GM13976 (cell line): ENCODE data around the gene ZNF592.
"Not testable (repeated sequence)": the region's sequence is repeated elsewhere in the genome, so short reads cannot be mapped to it uniquely, and the experiment has no call there.

Source experiments
- DNase-seq: peaks from one replicate; pipeline ENCODE4 v3.0.0; 2012; ENCODE audit warnings: low spot score
- in situ Hi-C: fragments of 300-500 bp; cut with MboI; formaldehyde crosslinking; loops from one replicate; pipeline ENCODE4 v1.12.0; 2022; ENCODE audit warnings: low sequenced_read_pairs, mixed read lengths, inconsistent platforms; ENCODE audit not compliant: unreplicated experiment
- TF ChIP-seq, protein P1 (sequence below): IDR thresholded peaks from 2 replicates; pipeline ENCODE4 v1.5.1; 2012; ENCODE audit warnings: borderline replicate concordance, mild to moderate bottlenecking; ENCODE audit not compliant: insufficient read depth; ENCODE audit errors: extremely low read depth, missing control alignments, control extremely low read depth

ZNF592 gene

DNA sequence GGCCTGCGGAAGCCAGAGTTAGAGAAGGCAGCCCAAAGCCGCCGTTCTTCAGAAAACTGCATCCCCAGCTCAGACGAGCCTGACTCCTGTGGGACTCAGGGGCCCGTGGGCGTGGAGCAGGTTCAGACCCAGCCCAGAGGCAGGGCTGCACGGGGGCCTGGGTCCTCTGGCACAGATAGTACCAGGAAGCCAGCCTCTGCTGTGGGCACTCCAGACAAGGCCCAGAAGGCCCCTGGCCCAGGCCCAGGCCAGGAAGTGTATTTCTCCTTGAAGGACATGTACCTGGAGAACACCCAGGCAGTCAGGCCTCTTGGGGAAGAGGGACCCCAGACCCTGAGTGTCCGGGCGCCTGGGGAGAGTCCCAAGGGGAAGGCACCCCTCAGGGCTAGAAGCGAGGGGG is 91.9 kb downstream of the ZNF592 start:
- TF ChIP-seq, protein P1, sequence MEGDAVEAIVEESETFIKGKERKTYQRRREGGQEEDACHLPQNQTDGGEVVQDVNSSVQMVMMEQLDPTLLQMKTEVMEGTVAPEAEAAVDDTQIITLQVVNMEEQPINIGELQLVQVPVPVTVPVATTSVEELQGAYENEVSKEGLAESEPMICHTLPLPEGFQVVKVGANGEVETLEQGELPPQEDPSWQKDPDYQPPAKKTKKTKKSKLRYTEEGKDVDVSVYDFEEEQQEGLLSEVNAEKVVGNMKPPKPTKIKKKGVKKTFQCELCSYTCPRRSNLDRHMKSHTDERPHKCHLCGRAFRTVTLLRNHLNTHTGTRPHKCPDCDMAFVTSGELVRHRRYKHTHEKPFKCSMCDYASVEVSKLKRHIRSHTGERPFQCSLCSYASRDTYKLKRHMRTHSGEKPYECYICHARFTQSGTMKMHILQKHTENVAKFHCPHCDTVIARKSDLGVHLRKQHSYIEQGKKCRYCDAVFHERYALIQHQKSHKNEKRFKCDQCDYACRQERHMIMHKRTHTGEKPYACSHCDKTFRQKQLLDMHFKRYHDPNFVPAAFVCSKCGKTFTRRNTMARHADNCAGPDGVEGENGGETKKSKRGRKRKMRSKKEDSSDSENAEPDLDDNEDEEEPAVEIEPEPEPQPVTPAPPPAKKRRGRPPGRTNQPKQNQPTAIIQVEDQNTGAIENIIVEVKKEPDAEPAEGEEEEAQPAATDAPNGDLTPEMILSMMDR, result no peak
- in situ Hi-C loops, result loop anchor here (25.0 kb wide), 1 partner anchor 97 kb away; no protein-coding TSS in a partner anchor
- no peak for DNase-seq

DNA sequence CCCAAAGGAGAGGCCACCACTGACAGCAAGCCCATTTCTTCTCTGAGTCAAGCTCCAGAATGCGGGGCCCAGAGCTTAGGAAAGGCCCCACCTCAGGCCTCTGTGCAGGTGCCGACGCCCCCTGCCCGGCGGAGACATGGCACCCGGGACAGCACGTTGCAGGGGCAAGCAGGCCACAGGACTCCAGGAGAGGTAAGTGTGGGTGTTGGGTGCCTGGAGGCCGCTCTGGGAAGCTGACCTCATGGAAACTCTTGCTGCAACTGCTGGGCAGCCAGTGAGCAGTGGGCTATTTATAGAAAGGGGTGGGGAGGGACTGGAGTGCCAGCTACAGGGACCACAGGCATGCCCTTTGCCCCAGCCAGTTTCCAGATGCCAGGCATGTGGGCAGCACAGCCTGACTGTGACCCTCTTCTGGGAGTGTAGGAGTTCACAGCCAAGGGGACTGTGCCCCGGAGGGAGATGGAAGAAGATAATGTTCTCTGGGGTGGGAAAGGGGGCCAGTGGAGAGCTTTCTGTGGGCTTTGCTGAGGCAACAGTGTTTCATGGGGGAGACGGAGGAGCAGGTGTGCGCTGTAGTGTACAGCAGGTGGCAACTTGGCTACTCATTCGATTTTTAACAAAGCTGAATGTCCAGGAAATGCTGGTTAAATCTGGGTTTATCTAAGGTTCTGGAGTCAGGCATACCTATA is 92.5 kb downstream of the ZNF592 start:
- DNase-seq, result no peak
- TF ChIP-seq, protein P1, result no peak
- in situ Hi-C loops, result loop anchor here (25.0 kb wide), 1 partner anchor 96 kb away; no protein-coding TSS in a partner anchor

DNA sequence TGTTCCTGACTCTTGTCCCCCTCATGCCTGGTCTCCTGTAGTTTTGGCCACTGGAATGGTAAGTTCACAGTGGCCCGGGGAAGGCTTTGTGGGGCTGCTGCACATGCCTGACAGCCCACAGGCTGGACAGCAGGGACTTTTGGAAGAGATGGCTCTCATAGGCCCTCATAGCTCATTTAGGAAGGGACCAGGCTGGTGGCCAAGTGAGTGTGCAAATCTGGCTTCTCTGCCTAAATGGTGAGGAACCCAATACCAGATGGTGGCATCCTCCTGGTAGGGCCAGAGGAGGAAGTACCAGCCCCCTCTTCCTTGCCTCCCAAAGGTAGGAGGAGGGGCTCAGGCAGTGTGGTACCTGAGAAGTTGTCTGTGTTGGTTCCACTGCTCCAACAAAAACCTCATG is 94.4 kb downstream of the ZNF592 start:
- no peak for DNase-seq
- TF ChIP-seq, protein P1, result no peak
- in situ Hi-C loops, result loop anchor here (25.0 kb wide), 1 partner anchor 95 kb away; no protein-coding TSS in a partner anchor

DNA sequence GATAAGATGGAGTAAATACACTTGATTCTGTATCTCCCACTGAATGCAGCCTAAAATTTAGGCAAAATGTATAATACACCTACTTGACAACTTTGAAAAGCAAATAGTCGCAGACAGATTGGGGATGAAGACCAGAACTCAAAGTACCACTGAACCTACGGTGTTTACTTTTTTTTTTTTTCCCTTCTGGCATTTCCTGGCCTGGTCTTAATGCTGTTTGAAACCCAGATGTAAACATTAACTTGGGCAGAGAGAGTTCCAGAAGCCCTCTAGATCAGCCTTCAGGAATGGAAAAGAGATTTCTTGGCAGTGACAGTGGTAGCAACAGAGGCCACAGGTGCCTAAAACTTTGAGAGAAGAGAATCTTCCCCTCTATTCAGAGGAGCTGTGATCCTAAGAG is 96.6 kb downstream of the ZNF592 start:
- DNase-seq, result no peak
- TF ChIP-seq, protein P1, result no peak
- in situ Hi-C loops, result loop anchor here (25.0 kb wide), 1 partner anchor 92 kb away; no protein-coding TSS in a partner anchor

DNA sequence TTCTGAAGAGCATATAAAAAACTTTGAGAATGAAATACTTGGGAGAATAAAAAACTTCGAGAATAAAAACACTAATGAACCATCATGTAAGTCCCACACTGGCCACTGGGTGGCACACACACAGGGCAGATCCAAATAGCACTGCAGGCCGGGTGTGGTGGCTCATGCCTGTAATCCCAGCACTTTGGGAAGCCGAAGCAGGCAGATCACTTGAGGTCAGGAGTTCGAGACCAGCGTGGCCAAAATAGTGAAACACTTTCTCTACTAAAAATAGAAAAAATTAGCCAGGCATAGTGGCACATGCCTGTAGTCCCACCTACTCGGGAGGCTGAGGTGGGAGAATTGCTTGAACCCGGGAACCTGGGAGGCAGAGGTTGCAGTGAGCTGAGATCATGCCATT is 97.2 kb downstream of the ZNF592 start:
- in situ Hi-C loops, result loop anchor here (25.0 kb wide), 1 partner anchor 92 kb away; no protein-coding TSS in a partner anchor
- DNase-seq, result not testable (repeated sequence)
- TF ChIP-seq, protein P1, result peak; percentile 55

DNA sequence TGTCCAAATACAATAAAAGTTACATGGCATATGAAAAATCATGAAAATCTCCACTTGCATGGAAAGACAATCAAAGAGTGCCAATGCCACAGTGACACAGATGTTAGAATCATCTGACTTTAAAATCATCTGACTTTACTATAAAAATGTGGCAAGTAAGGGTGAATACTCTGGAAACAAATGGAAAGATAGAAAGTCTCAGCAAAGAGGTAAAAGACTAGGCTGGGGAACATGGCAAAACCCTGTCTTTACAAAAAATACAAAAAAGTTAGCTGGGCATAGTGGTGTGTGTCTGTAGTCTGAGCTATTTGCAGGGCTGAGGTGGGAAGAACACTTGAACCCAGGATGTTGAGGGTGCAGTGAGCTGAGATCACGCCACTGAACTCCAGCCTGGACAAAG is 97.9 kb downstream of the ZNF592 start:
- TF ChIP-seq, protein P1, result no peak
- no peak for DNase-seq
- in situ Hi-C loops, result loop anchor here (25.0 kb wide), 1 partner anchor 91 kb away; no protein-coding TSS in a partner anchor
